IgD-negative memory B cell (primary cell): ENCODE measurements around the gene BLACAT1. TPM values are rescaled to one million over a fixed set of nuclear protein-coding genes. Genes with fewer than 3 reads are reported as not detected.
A peak's percentile ranks its signal among the peaks of the same experiment; 100 is the strongest.
"Not testable (repeated sequence)": the region's sequence is repeated elsewhere in the genome, so short reads cannot be mapped to it uniquely, and the experiment has no call there.

Experiments
- H3K27ac Mint-ChIP-seq, 3 donors: one replicate each; pipeline ENCODE4 v1.8.0; 2020 to 2022; ENCODE audit warnings: mild to moderate bottlenecking in 3 of 3, mixed read lengths in 3 of 3, moderate library complexity in 1 of 3
- H3K27me3 Mint-ChIP-seq: one replicate; pipeline ENCODE4 v1.8.0; 2021; ENCODE audit warnings: mixed read lengths
- H3K36me3 Mint-ChIP-seq: one replicate; pipeline ENCODE4 v1.8.0; 2020; ENCODE audit warnings: mild to moderate bottlenecking, mixed read lengths
- H3K4me1 Mint-ChIP-seq, 3 donors: one replicate each; pipeline ENCODE4 v1.8.0; 2020 to 2022; ENCODE audit warnings: mixed read lengths in 3 of 3, mild to moderate bottlenecking in 1 of 3
- H3K4me3 Mint-ChIP-seq, 4 donors: one replicate each; pipeline ENCODE4 v1.8.0; 2020 to 2022; ENCODE audit warnings: mild to moderate bottlenecking in 4 of 4, mixed read lengths in 4 of 4, moderate library complexity in 3 of 4
- H3K9me3 Mint-ChIP-seq, 3 donors: one replicate each; pipeline ENCODE4 v1.8.0; 2020 to 2021; ENCODE audit warnings: mixed read lengths in 3 of 3, mild to moderate bottlenecking in 1 of 3
- polyA plus RNA-seq: library from polyadenylated mRNA; unstranded; fragments of 300-500 nt; fragmentation: Illumina TruSeq; gene quantifications from one replicate; pipeline ENCODE4 v1.2.3, GENCODE V29; 2021

Gene BLACAT1
- polyA plus RNA-seq, 1 donor from 2014 or later, result not detected

GRCh38 chr1:205406252-205406651, 49.6 kb downstream of the BLACAT1 start:
- not testable (repeated sequence) for H3K9me3 Mint-ChIP-seq, H3K27me3 Mint-ChIP-seq, H3K4me1 Mint-ChIP-seq, H3K36me3 Mint-ChIP-seq, H3K4me3 Mint-ChIP-seq
- H3K27ac Mint-ChIP-seq, result peak overlapping the region in 1 of 3 donors; percentile 10

Other genes with a start within 250 kb of the BLACAT1 start
- 6.1 TPM for gene DSTYK, start 244.3 kb downstream of the BLACAT1 start, polyA plus RNA-seq
- 0.11 TPM for gene TMCC2, start 228.1 kb downstream of the BLACAT1 start, polyA plus RNA-seq
- gene NUAK2, start 134.3 kb downstream of the BLACAT1 start, polyA plus RNA-seq, result 91.9 TPM
- 0.20 TPM for gene KLHDC8A, start 99.1 kb downstream of the BLACAT1 start, polyA plus RNA-seq
- not detected for gene LEMD1, start 34.0 kb downstream of the BLACAT1 start, polyA plus RNA-seq
- 0.95 TPM for gene CDK18, start 48.6 kb upstream of the BLACAT1 start, polyA plus RNA-seq
- gene ELK4, start 176.0 kb upstream of the BLACAT1 start, polyA plus RNA-seq, result 4.7 TPM
- 1.9 TPM for gene SLC45A3, start 224.5 kb upstream of the BLACAT1 start, polyA plus RNA-seq